Measurements from ENCODE around the gene SGIP1.

DNA sequence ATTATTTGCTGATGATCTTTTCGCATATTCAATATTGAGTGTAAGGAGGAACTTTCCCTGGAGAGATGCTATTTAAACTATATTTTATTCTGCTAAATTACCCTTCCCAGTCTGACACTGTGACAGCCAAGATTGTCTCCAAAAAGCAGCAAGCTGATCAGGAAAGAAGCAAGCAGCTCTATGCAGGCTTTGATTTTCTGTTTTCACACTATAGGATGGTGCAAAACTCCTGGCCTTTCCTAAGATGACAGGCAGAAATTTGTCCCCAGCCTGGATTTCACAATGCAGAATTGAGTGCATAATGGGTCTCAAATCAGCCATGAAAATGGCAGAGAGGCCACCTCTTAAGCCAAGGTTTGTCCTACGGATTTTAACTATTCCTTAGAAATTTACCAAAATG is 1.1 kb downstream of the SGIP1 start:
- TF ChIP-seq, protein P1, sequence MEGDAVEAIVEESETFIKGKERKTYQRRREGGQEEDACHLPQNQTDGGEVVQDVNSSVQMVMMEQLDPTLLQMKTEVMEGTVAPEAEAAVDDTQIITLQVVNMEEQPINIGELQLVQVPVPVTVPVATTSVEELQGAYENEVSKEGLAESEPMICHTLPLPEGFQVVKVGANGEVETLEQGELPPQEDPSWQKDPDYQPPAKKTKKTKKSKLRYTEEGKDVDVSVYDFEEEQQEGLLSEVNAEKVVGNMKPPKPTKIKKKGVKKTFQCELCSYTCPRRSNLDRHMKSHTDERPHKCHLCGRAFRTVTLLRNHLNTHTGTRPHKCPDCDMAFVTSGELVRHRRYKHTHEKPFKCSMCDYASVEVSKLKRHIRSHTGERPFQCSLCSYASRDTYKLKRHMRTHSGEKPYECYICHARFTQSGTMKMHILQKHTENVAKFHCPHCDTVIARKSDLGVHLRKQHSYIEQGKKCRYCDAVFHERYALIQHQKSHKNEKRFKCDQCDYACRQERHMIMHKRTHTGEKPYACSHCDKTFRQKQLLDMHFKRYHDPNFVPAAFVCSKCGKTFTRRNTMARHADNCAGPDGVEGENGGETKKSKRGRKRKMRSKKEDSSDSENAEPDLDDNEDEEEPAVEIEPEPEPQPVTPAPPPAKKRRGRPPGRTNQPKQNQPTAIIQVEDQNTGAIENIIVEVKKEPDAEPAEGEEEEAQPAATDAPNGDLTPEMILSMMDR (IDR thresholded peaks at IDR 0.05): no peak
- no peak for TF ChIP-seq POLR2A (IDR thresholded peaks at IDR 0.05)
- TF ChIP-seq POLR2AphosphoS5 (IDR thresholded peaks at IDR 0.05): no peak

Measured in prostate gland (tissue), 2 donors.